ENCODE data around the gene SRC.

The SRC gene

DNA sequence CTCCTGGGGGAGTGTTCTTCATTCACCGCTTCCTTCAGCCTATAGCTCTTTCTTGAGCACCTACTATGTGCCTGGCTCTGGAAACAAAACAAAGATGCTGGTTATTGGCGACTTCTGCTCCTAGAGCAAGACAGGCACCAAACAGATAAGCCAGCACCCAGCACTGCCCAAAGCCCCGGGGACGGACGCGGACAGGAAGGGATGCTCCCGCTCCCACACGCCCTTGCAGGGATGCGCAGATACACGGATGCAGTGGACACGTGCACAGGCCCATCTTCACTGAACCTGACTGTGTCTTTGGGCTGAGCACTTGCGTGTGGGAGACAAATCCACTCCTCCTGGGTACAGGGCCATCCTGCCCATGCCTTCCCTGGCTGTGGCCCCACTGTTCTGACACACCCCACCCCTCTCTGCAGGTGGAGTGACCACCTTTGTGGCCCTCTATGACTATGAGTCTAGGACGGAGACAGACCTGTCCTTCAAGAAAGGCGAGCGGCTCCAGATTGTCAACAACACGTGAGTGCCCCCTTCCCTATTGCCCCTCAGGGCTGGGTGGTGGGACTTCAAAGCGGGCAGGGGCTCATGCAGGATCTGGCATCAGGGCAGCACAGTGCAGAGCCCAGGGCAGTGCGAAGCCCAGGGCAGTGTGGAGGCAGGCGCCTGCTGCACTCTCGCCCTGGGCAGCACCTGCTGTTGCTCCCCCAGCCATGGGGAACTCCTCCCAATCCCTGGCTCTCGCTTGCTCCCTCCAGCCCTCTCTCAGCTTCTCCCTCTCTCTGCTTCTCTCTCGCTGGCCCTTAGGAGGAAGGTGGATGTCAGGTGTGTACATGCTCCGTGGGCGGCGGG, 39.9 kb downstream of the SRC start:
- TF ChIP-seq POLR2AphosphoS5 (IDR thresholded peaks at IDR 0.05; ENCODE audit: low read depth, low read length), result no peak

DNA sequence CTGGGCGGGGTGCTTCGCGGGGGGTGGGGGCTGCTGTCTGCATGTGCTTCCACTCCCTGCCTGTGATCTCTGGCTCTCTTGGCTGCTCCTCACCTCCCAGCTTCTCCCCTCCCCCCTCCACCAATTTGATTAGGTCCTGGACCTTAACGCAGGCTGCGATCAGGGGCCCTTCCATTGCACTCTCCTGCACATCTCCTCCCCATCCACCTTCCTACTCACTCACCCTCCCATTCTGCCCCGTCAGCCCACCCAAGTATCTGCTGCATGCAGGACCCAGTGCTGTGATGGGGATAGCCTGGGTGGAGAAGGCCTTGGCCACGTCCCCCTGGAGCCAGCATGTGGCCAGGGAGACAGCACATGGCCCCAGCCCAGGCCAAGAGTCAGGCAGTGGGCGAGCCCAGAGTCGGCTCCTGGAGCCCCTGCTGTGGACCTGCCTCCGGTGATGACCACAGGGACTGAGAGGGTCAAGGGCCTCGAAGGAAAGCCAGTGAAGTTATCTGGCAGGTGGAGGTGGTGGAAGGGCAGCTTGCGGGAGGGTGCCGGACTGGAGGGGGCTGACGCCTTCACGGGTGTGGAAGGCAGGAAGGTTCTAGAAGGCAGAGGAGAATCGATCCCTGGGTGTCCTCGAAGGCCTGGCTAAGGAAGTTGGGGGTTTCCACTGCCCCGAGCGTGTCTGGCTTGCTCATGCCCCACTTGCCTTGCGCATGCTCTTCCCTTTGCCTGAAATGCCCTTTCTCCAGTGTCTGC, 40.7 kb downstream of the SRC start:
- TF ChIP-seq TAF1 (IDR thresholded peaks at IDR 0.05; ENCODE audit: borderline replicate concordance, insufficient read depth, low read length), result no peak
- no peak for TF ChIP-seq POLR2AphosphoS5 (IDR thresholded peaks at IDR 0.05; ENCODE audit: low read depth, low read length)
- TF ChIP-seq SIN3A (IDR thresholded peaks at IDR 0.05; ENCODE audit: borderline replicate concordance, insufficient read depth, low read length), result no peak
- no peak for TF ChIP-seq FOXP2 (optimal IDR thresholded peaks at IDR 0.05; ENCODE audit: borderline replicate concordance, extremely low read depth, extremely low read length, insufficient read depth)
- no peak for TF ChIP-seq REST (IDR thresholded peaks at IDR 0.05; ENCODE audit: insufficient read depth in 1 of 2, low read depth in 2 of 2, low read length in 2 of 2)

GRCh38 chr20:37387519-37388269, 41.8 kb downstream of the SRC start:
- TF ChIP-seq REST (IDR thresholded peaks at IDR 0.05; ENCODE audit: insufficient read depth in 1 of 2, low read depth in 2 of 2, low read length in 2 of 2), result no peak
- no peak for TF ChIP-seq FOXP2 (optimal IDR thresholded peaks at IDR 0.05; ENCODE audit: borderline replicate concordance, extremely low read depth, extremely low read length, insufficient read depth)
- no peak for TF ChIP-seq POLR2AphosphoS5 (IDR thresholded peaks at IDR 0.05; ENCODE audit: low read depth, low read length)
- no peak for TF ChIP-seq SIN3A (IDR thresholded peaks at IDR 0.05; ENCODE audit: borderline replicate concordance, insufficient read depth, low read length)
- TF ChIP-seq TAF1 (IDR thresholded peaks at IDR 0.05; ENCODE audit: borderline replicate concordance, insufficient read depth, low read length), result no peak

DNA sequence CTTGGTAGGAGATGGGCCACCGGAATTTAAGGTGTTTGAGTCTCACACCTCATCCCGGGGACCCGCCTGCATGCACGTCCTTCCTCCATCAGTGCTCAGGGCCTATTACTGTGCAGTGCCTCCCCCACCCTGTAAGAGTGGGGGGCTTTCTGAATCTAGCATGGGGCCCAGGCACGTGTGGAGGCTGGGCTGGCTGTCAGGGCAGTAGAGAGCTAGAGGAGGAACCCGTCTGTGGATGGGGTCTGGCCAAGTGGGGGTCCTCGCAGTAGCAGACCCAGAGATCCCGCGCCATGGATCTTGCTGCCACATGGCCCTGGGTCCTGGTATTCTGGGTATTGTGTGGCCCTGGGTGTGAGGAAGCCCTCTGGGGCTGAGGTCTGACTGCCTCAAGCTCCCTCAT, 42.9 kb downstream of the SRC start:
- TF ChIP-seq REST (IDR thresholded peaks at IDR 0.05; ENCODE audit: insufficient read depth in 1 of 2, low read depth in 2 of 2, low read length in 2 of 2) (no peak), TAF1 (IDR thresholded peaks at IDR 0.05; ENCODE audit: borderline replicate concordance, insufficient read depth, low read length) (no peak), FOXP2 (optimal IDR thresholded peaks at IDR 0.05; ENCODE audit: borderline replicate concordance, extremely low read depth, extremely low read length, insufficient read depth) (no peak), SIN3A (IDR thresholded peaks at IDR 0.05; ENCODE audit: borderline replicate concordance, insufficient read depth, low read length) (no peak), POLR2AphosphoS5 (IDR thresholded peaks at IDR 0.05; ENCODE audit: low read depth, low read length) (no peak)

DNA sequence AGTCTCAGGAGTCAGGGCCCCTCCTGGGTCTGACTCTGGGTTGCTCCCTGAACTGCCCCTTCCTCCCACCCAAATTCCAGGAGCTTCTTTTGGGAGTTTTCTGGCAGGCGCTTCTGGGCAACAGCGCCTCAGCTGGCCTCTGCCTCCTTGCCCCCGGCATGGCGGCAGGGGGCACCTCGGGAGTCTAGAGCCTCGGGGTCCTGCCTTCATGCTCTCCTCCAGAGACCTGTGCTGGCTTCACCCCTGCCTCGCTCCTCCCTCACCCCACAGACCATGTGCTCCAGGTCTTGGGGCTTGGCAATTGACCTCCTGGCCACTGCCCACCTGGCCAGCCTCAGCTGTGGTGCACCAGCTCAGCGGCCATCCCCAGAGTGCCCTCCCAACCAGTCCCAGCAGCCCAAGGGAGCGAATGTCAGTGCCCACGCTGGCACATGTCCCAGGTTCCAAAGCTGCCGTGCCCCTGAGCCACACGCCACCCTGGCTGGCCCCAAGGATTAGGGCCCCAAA, 43.4 kb downstream of the SRC start:
- TF ChIP-seq FOXP2 (optimal IDR thresholded peaks at IDR 0.05; ENCODE audit: borderline replicate concordance, extremely low read depth, extremely low read length, insufficient read depth), result no peak
- TF ChIP-seq POLR2AphosphoS5 (IDR thresholded peaks at IDR 0.05; ENCODE audit: low read depth, low read length), result no peak
- no peak for TF ChIP-seq TAF1 (IDR thresholded peaks at IDR 0.05; ENCODE audit: borderline replicate concordance, insufficient read depth, low read length)
- no peak for TF ChIP-seq REST (IDR thresholded peaks at IDR 0.05; ENCODE audit: insufficient read depth in 1 of 2, low read depth in 2 of 2, low read length in 2 of 2)
- TF ChIP-seq SIN3A (IDR thresholded peaks at IDR 0.05; ENCODE audit: borderline replicate concordance, insufficient read depth, low read length), result no peak
